Measurements from ENCODE around the gene ABCB11.
A peak's percentile ranks its signal among the peaks of the same experiment; 100 is the strongest.
"Not testable (repeated sequence)": the region's sequence is repeated elsewhere in the genome, so short reads cannot be mapped to it uniquely, and the experiment has no call there.

Gene ABCB11

GRCh38 chr2:168971261-168971660 is 59.9 kb downstream of the ABCB11 start:
- DNase-seq (ENCODE audit: low read depth) = no peak

- DNase-seq (ENCODE audit: low read depth) = no peak
Observed at GRCh38 chr2:168970711-168971233, 60.4 kb downstream of the ABCB11 start.

GRCh38 chr2:168969865-168970264 is 61.3 kb downstream of the ABCB11 start:
- DNase-seq (ENCODE audit: low read depth) = no peak

- DNase-seq (ENCODE audit: low read depth) = no peak
Observed at GRCh38 chr2:168968342-168968741, 62.8 kb downstream of the ABCB11 start.

GRCh38 chr2:168964251-168964807 is 66.8 kb downstream of the ABCB11 start:
- DNase-seq (ENCODE audit: low read depth) = no peak

GRCh38 chr2:168962636-168963035 is 68.5 kb downstream of the ABCB11 start:
- DNase-seq (ENCODE audit: low read depth) = peak; percentile 13

- peak; percentile 74 for DNase-seq (ENCODE audit: low read depth)
Observed at GRCh38 chr2:168961450-168962229, 69.5 kb downstream of the ABCB11 start.

- DNase-seq (ENCODE audit: low read depth) = no peak
Observed at GRCh38 chr2:168956392-168956791, 74.7 kb downstream of the ABCB11 start.

- no peak for DNase-seq (ENCODE audit: low read depth)
Observed at GRCh38 chr2:168955321-168955720, 75.8 kb downstream of the ABCB11 start.

GRCh38 chr2:168954256-168954655 is 76.9 kb downstream of the ABCB11 start:
- DNase-seq (ENCODE audit: low read depth) = no peak

GRCh38 chr2:168952424-168952823 is 78.7 kb downstream of the ABCB11 start:
- no peak for DNase-seq (ENCODE audit: low read depth)

GRCh38 chr2:168951871-168952270 is 79.3 kb downstream of the ABCB11 start:
- no peak for DNase-seq (ENCODE audit: low read depth)

GRCh38 chr2:168949324-168949723 is 81.8 kb downstream of the ABCB11 start:
- no peak for DNase-seq (ENCODE audit: low read depth)

GRCh38 chr2:168948621-168949212 is 82.4 kb downstream of the ABCB11 start:
- peak; percentile 19 for DNase-seq (ENCODE audit: low read depth)

- DNase-seq (ENCODE audit: low read depth) = no peak
Observed at GRCh38 chr2:168945508-168945907, 85.6 kb downstream of the ABCB11 start.

GRCh38 chr2:168944065-168944464 is 87.1 kb downstream of the ABCB11 start:
- DNase-seq (ENCODE audit: low read depth) = no peak

GRCh38 chr2:168941297-168941696 is 89.8 kb downstream of the ABCB11 start:
- no peak for DNase-seq (ENCODE audit: low read depth)

GRCh38 chr2:168939918-168940317 is 91.2 kb downstream of the ABCB11 start:
- DNase-seq (ENCODE audit: low read depth) = no peak

GRCh38 chr2:168939061-168939460 is 92.1 kb downstream of the ABCB11 start:
- no peak for DNase-seq (ENCODE audit: low read depth)

GRCh38 chr2:168935810-168936581 is 95.1 kb downstream of the ABCB11 start:
- peak; percentile 42 for DNase-seq (ENCODE audit: low read depth)

- DNase-seq (ENCODE audit: low read depth) = no peak
Observed at GRCh38 chr2:168934826-168935225, 96.3 kb downstream of the ABCB11 start.

GRCh38 chr2:168932174-168932573 is 99.0 kb downstream of the ABCB11 start:
- DNase-seq (ENCODE audit: low read depth) = not testable (repeated sequence)
